ENCODE results near the gene GOSR1.
"Not testable (repeated sequence)": the region's sequence is repeated elsewhere in the genome, so short reads cannot be mapped to it uniquely, and the experiment has no call there.

The GOSR1 gene

GRCh38 chr17:30534298-30534697, 57.1 kb downstream of the GOSR1 start:
- H3K27me3 ChIP-seq (ENCODE audit: control insufficient read depth, insufficient read depth, low read length): no peaks in the 10 kb centered on the region
- H3K36me3 ChIP-seq (ENCODE audit: control insufficient read depth, insufficient read depth, low read length): no peaks in the 10 kb centered on the region
- H3K4me3 ChIP-seq (ENCODE audit: low read length): no peak overlapping the region
- H3K27ac ChIP-seq (ENCODE audit: low read depth, low read length): no peak overlapping the region
- H3K9ac ChIP-seq (ENCODE audit: low read length): no peak overlapping the region
- H3K4me1 ChIP-seq (ENCODE audit: control insufficient read depth, insufficient read depth, low read length): no peaks in the 10 kb centered on the region

- Histone ChIP-seq H3K4me3 (ENCODE audit: low read length) (no peak overlapping the region), H3K36me3 (ENCODE audit: control insufficient read depth, insufficient read depth, low read length) (no peaks in the 10 kb centered on the region), H3K4me1 (ENCODE audit: control insufficient read depth, insufficient read depth, low read length) (no peaks in the 10 kb centered on the region), H3K27me3 (ENCODE audit: control insufficient read depth, insufficient read depth, low read length) (no peaks in the 10 kb centered on the region), H3K9ac (ENCODE audit: low read length) (no peak overlapping the region), H3K27ac (ENCODE audit: low read depth, low read length) (no peak overlapping the region)
These were observed 58.0 kb downstream of the GOSR1 start for GRCh38 chr17:30534938-30535921.

GRCh38 chr17:30536846-30537245, 59.6 kb downstream of the GOSR1 start:
- not testable (repeated sequence) for H3K36me3 ChIP-seq (ENCODE audit: control insufficient read depth, insufficient read depth, low read length); H3K4me1 ChIP-seq (ENCODE audit: control insufficient read depth, insufficient read depth, low read length); H3K4me3 ChIP-seq (ENCODE audit: low read length); H3K9ac ChIP-seq (ENCODE audit: low read length); H3K27me3 ChIP-seq (ENCODE audit: control insufficient read depth, insufficient read depth, low read length); H3K27ac ChIP-seq (ENCODE audit: low read depth, low read length)

- not testable (repeated sequence) for H3K36me3 ChIP-seq (ENCODE audit: control insufficient read depth, insufficient read depth, low read length); H3K27ac ChIP-seq (ENCODE audit: low read depth, low read length); H3K4me3 ChIP-seq (ENCODE audit: low read length); H3K9ac ChIP-seq (ENCODE audit: low read length); H3K27me3 ChIP-seq (ENCODE audit: control insufficient read depth, insufficient read depth, low read length); H3K4me1 ChIP-seq (ENCODE audit: control insufficient read depth, insufficient read depth, low read length)
These were observed 60.5 kb downstream of the GOSR1 start for GRCh38 chr17:30537667-30538066.

- no peak overlapping the region for H3K27ac ChIP-seq (ENCODE audit: low read depth, low read length)
- H3K4me3 ChIP-seq (ENCODE audit: low read length): no peak overlapping the region
- no peaks in the 10 kb centered on the region for H3K36me3 ChIP-seq (ENCODE audit: control insufficient read depth, insufficient read depth, low read length)
- H3K9ac ChIP-seq (ENCODE audit: low read length): no peak overlapping the region
- no peaks in the 10 kb centered on the region for H3K4me1 ChIP-seq (ENCODE audit: control insufficient read depth, insufficient read depth, low read length)
- H3K27me3 ChIP-seq (ENCODE audit: control insufficient read depth, insufficient read depth, low read length): no peaks in the 10 kb centered on the region
These were observed 64.6 kb downstream of the GOSR1 start for GRCh38 chr17:30541802-30542201.

GRCh38 chr17:30543456-30543855, 66.2 kb downstream of the GOSR1 start:
- no peak overlapping the region for H3K27ac ChIP-seq (ENCODE audit: low read depth, low read length)
- no peak overlapping the region for H3K4me3 ChIP-seq (ENCODE audit: low read length)
- no peaks in the 10 kb centered on the region for H3K4me1 ChIP-seq (ENCODE audit: control insufficient read depth, insufficient read depth, low read length)
- no peaks in the 10 kb centered on the region for H3K36me3 ChIP-seq (ENCODE audit: control insufficient read depth, insufficient read depth, low read length)
- no peaks in the 10 kb centered on the region for H3K27me3 ChIP-seq (ENCODE audit: control insufficient read depth, insufficient read depth, low read length)
- no peak overlapping the region for H3K9ac ChIP-seq (ENCODE audit: low read length)

- Histone ChIP-seq H3K27me3 (ENCODE audit: control insufficient read depth, insufficient read depth, low read length) (no peaks in the 10 kb centered on the region), H3K9ac (ENCODE audit: low read length) (no peak overlapping the region), H3K4me1 (ENCODE audit: control insufficient read depth, insufficient read depth, low read length) (no peaks in the 10 kb centered on the region), H3K4me3 (ENCODE audit: low read length) (no peak overlapping the region), H3K36me3 (ENCODE audit: control insufficient read depth, insufficient read depth, low read length) (no peaks in the 10 kb centered on the region), H3K27ac (ENCODE audit: low read depth, low read length) (no peak overlapping the region)
These were observed 67.8 kb downstream of the GOSR1 start for GRCh38 chr17:30545024-30545423.

GRCh38 chr17:30547778-30548573, 70.8 kb downstream of the GOSR1 start:
- Histone ChIP-seq H3K27me3 (ENCODE audit: control insufficient read depth, insufficient read depth, low read length) (no peaks in the 10 kb centered on the region), H3K9ac (ENCODE audit: low read length) (no peak overlapping the region), H3K27ac (ENCODE audit: low read depth, low read length) (no peak overlapping the region), H3K4me1 (ENCODE audit: control insufficient read depth, insufficient read depth, low read length) (no peaks in the 10 kb centered on the region), H3K4me3 (ENCODE audit: low read length) (no peak overlapping the region), H3K36me3 (ENCODE audit: control insufficient read depth, insufficient read depth, low read length) (no peaks in the 10 kb centered on the region)

- H3K36me3 ChIP-seq (ENCODE audit: control insufficient read depth, insufficient read depth, low read length); H3K9ac ChIP-seq (ENCODE audit: low read length); H3K4me1 ChIP-seq (ENCODE audit: control insufficient read depth, insufficient read depth, low read length); H3K27me3 ChIP-seq (ENCODE audit: control insufficient read depth, insufficient read depth, low read length); H3K27ac ChIP-seq (ENCODE audit: low read depth, low read length); H3K4me3 ChIP-seq (ENCODE audit: low read length): not testable (repeated sequence)
These were observed 72.0 kb downstream of the GOSR1 start for GRCh38 chr17:30549181-30549580.

- Histone ChIP-seq H3K36me3 (ENCODE audit: control insufficient read depth, insufficient read depth, low read length) (no peaks in the 10 kb centered on the region), H3K9ac (ENCODE audit: low read length) (no peak overlapping the region), H3K4me3 (ENCODE audit: low read length) (no peak overlapping the region), H3K4me1 (ENCODE audit: control insufficient read depth, insufficient read depth, low read length) (no peaks in the 10 kb centered on the region), H3K27ac (ENCODE audit: low read depth, low read length) (no peak overlapping the region), H3K27me3 (ENCODE audit: control insufficient read depth, insufficient read depth, low read length) (no peaks in the 10 kb centered on the region)
These were observed 72.8 kb downstream of the GOSR1 start for GRCh38 chr17:30549864-30550511.

- H3K9ac ChIP-seq (ENCODE audit: low read length): no peak overlapping the region
- H3K4me1 ChIP-seq (ENCODE audit: control insufficient read depth, insufficient read depth, low read length): no peaks in the 10 kb centered on the region
- H3K27me3 ChIP-seq (ENCODE audit: control insufficient read depth, insufficient read depth, low read length): no peaks in the 10 kb centered on the region
- H3K4me3 ChIP-seq (ENCODE audit: low read length): no peak overlapping the region
- no peak overlapping the region for H3K27ac ChIP-seq (ENCODE audit: low read depth, low read length)
- no peaks in the 10 kb centered on the region for H3K36me3 ChIP-seq (ENCODE audit: control insufficient read depth, insufficient read depth, low read length)
These were observed 73.5 kb downstream of the GOSR1 start for GRCh38 chr17:30550512-30551273.
